A673 (cell line): ENCODE results near the gene TTC39A.

Experiments used
- CTCF ChIP-seq: fragments of 300-800, 200-600 bp; sonication (generic); conservative IDR thresholded peaks from 2 replicates; pipeline ENCODE4 v1.5.1; 2017; ENCODE audit warnings: low read depth, mild to moderate bottlenecking, antibody characterized with exemption, low read length, moderate library complexity, mixed read lengths
- EZH2 ChIP-seq: fragments of 200-600 bp; sonication (generic); IDR thresholded peaks from 2 replicates; pipeline ENCODE4 v1.6.1; 2017; ENCODE audit warnings: borderline replicate concordance, low read depth, mild to moderate bottlenecking, mixed read lengths, antibody characterized with exemption, low read length; ENCODE audit not compliant: poor library complexity, severe bottlenecking

- TF ChIP-seq CTCF: no peak
- no peak for TF ChIP-seq EZH2
Measured at GRCh38 chr1:51290489-51290847, 39.9 kb downstream of the TTC39A start.
